ENCODE data around the gene CPSF7.
"Not testable (repeated sequence)": the region's sequence is repeated elsewhere in the genome, so short reads cannot be mapped to it uniquely, and the experiment has no call there.

Gene CPSF7

GRCh38 chr11:61439615-61440014 lies 9.8 kb upstream of the CPSF7 start:
- no peak for DNase-seq (ENCODE audit: low read depth in 2 of 2)

GRCh38 chr11:61437496-61437895 lies 7.7 kb upstream of the CPSF7 start:
- no peak for DNase-seq (ENCODE audit: low read depth in 2 of 2)

- DNase-seq (ENCODE audit: low read depth in 2 of 2): not testable (repeated sequence)
Observed at GRCh38 chr11:61430839-61431238, 1.1 kb upstream of the CPSF7 start.

- DNase-seq (ENCODE audit: low read depth in 2 of 2): peak; percentile 42 to 50
Observed at GRCh38 chr11:61429346-61429690, 457 bp downstream of the CPSF7 start.

GRCh38 chr11:61425367-61426131 lies 4.2 kb downstream of the CPSF7 start:
- no peak for DNase-seq (ENCODE audit: low read depth in 2 of 2)

- DNase-seq (ENCODE audit: low read depth in 2 of 2): no peak
Observed at GRCh38 chr11:61422226-61422625, 7.5 kb downstream of the CPSF7 start.

GRCh38 chr11:61418136-61418535 lies 11.6 kb downstream of the CPSF7 start:
- no peak for DNase-seq (ENCODE audit: low read depth in 2 of 2)

GRCh38 chr11:61417670-61418069 lies 12.1 kb downstream of the CPSF7 start:
- no peak for DNase-seq (ENCODE audit: low read depth in 2 of 2)

GRCh38 chr11:61416941-61417340 lies 12.8 kb downstream of the CPSF7 start:
- no peak for DNase-seq (ENCODE audit: low read depth in 2 of 2)

- DNase-seq (ENCODE audit: low read depth in 2 of 2): no peak
Observed at GRCh38 chr11:61415381-61415780, 14.4 kb downstream of the CPSF7 start.

GRCh38 chr11:61414547-61414946 lies 15.2 kb downstream of the CPSF7 start:
- DNase-seq (ENCODE audit: low read depth in 2 of 2): no peak

- DNase-seq (ENCODE audit: low read depth in 2 of 2): no peak
Observed at GRCh38 chr11:61413496-61413895, 16.3 kb downstream of the CPSF7 start.

GRCh38 chr11:61411589-61411988 lies 18.2 kb downstream of the CPSF7 start:
- DNase-seq (ENCODE audit: low read depth in 2 of 2): no peak

- no peak for DNase-seq (ENCODE audit: low read depth in 2 of 2)
Observed at GRCh38 chr11:61406991-61407728, 22.6 kb downstream of the CPSF7 start.

GRCh38 chr11:61406067-61406466 lies 23.7 kb downstream of the CPSF7 start:
- DNase-seq (ENCODE audit: low read depth in 2 of 2): no peak

GRCh38 chr11:61404641-61405040 lies 25.1 kb downstream of the CPSF7 start:
- no peak for DNase-seq (ENCODE audit: low read depth in 2 of 2)

GRCh38 chr11:61404103-61404502 lies 25.7 kb downstream of the CPSF7 start:
- no peak for DNase-seq (ENCODE audit: low read depth in 2 of 2)

- no peak for DNase-seq (ENCODE audit: low read depth in 2 of 2)
Observed at GRCh38 chr11:61403658-61404057, 26.1 kb downstream of the CPSF7 start.

GRCh38 chr11:61401573-61401972 lies 28.2 kb downstream of the CPSF7 start:
- no peak for DNase-seq (ENCODE audit: low read depth in 2 of 2)

GRCh38 chr11:61401173-61401572 lies 28.6 kb downstream of the CPSF7 start:
- DNase-seq (ENCODE audit: low read depth in 2 of 2): no peak

GRCh38 chr11:61392981-61393595 lies 36.7 kb downstream of the CPSF7 start:
- DNase-seq (ENCODE audit: low read depth in 2 of 2): no peak

- DNase-seq (ENCODE audit: low read depth in 2 of 2): no peak
Observed at GRCh38 chr11:61390161-61390560, 39.6 kb downstream of the CPSF7 start.

Data from activated CD4-positive, alpha-beta T cell treated with anti-CD3 and anti-CD28 coated beads for 24 hours (primary cell).